Thymus (tissue), 11 donors: ENCODE measurements around the gene ACOT13. TPM values are rescaled to one million over a fixed set of nuclear protein-coding genes. Genes with fewer than 3 reads are reported as not detected.

Source experiments
- DNase-seq, 9 donors: peaks; one replicate each; pipeline ENCODE4 v3.0.0-alpha.2; 2013; ENCODE audit warnings: low spot score in 9 of 9, low read depth in 6 of 9, missing footprints in 1 of 9
- H3K27ac ChIP-seq, 2 donors: one replicate each; pipeline ENCODE4 v1.5.1; 2013; ENCODE audit warnings: control low read depth in 1 of 2, low read depth in 1 of 2, low read length in 1 of 2, mild to moderate bottlenecking in 1 of 2, moderate library complexity in 1 of 2
- H3K27me3 ChIP-seq, 2 donors: one replicate each; pipeline ENCODE4 v1.5.1; 2013; ENCODE audit warnings: low read length in 1 of 2; ENCODE audit not compliant: control insufficient read depth in 2 of 2, insufficient read depth in 1 of 2
- H3K36me3 ChIP-seq, 2 donors: one replicate each; pipeline ENCODE4 v1.5.1; 2013; ENCODE audit warnings: low read length in 1 of 2, mild to moderate bottlenecking in 1 of 2, moderate library complexity in 1 of 2; ENCODE audit not compliant: control insufficient read depth in 2 of 2, insufficient read depth in 2 of 2
- H3K4me1 ChIP-seq, 2 donors: one replicate each; pipeline ENCODE4 v1.5.1; 2013; ENCODE audit warnings: low read length in 2 of 2; ENCODE audit not compliant: control insufficient read depth in 2 of 2, insufficient read depth in 2 of 2
- H3K4me3 ChIP-seq, 2 donors: one replicate each; pipeline ENCODE4 v1.5.1; 2013; ENCODE audit warnings: low read length in 2 of 2, control low read depth in 1 of 2, mild to moderate bottlenecking in 1 of 2
- H3K9me3 ChIP-seq, 2 donors: one replicate each; pipeline ENCODE4 v1.5.1; 2013; ENCODE audit warnings: low read length in 1 of 2, mild to moderate bottlenecking in 1 of 2; ENCODE audit not compliant: control insufficient read depth in 2 of 2, insufficient read depth in 1 of 2
- WGBS: extraction: QIAGEN DNeasy Blood & Tissue Kit; methylation state at CpG from one replicate; pipeline ENCODE4 v1.1.7; 2013; 5-methylcytosine and 5-hydroxymethylcytosine counted together
- polyA plus RNA-seq: library from polyadenylated mRNA; stranded (reverse); fragments of 200-250 nt; gene quantifications from one replicate; pipeline ENCODE4 v1.2.3, GENCODE V29; 2013
- total RNA-seq: library from RNA; stranded (reverse); fragments of 120-200 nt; gene quantifications from one replicate; pipeline ENCODE4 v1.2.4, GENCODE V29; 2013
- donor health status: healthy.

ACOT13 gene
- total and polyA plus RNA-seq, 2 donors, result 24.6 to 29.4 TPM

DNA sequence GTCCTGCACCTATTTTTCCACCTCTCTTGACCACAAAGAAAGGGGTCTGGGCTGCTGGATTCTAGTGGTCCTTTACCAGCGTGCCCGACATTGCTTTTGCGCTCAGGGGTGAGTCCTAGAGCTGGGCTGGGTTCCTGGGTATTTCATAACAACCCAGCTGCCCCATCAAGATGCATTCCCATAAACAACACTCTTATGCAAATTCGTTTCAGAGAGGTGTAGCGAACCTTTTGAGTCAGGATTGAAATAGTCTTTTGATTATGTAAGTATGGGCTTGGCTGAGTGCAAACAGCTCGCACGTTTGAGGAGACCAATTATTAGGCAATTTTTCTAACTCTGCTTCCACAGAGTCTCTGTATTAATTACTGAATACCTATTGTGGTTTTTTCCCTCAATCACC, 13.7 kb downstream of the ACOT13 start:
- Histone ChIP-seq H3K4me1 (no peaks in the 10 kb centered on the region), H3K36me3 (no peaks in the 10 kb centered on the region), H3K27ac (no peak overlapping the region), H3K27me3 (no peaks in the 10 kb centered on the region), H3K4me3 (no peak overlapping the region), H3K9me3 (no peaks in the 10 kb centered on the region)
- DNase-seq, result no peak
- WGBS, result 98% methylated on average over 7 of the region's 7 CpGs

DNA sequence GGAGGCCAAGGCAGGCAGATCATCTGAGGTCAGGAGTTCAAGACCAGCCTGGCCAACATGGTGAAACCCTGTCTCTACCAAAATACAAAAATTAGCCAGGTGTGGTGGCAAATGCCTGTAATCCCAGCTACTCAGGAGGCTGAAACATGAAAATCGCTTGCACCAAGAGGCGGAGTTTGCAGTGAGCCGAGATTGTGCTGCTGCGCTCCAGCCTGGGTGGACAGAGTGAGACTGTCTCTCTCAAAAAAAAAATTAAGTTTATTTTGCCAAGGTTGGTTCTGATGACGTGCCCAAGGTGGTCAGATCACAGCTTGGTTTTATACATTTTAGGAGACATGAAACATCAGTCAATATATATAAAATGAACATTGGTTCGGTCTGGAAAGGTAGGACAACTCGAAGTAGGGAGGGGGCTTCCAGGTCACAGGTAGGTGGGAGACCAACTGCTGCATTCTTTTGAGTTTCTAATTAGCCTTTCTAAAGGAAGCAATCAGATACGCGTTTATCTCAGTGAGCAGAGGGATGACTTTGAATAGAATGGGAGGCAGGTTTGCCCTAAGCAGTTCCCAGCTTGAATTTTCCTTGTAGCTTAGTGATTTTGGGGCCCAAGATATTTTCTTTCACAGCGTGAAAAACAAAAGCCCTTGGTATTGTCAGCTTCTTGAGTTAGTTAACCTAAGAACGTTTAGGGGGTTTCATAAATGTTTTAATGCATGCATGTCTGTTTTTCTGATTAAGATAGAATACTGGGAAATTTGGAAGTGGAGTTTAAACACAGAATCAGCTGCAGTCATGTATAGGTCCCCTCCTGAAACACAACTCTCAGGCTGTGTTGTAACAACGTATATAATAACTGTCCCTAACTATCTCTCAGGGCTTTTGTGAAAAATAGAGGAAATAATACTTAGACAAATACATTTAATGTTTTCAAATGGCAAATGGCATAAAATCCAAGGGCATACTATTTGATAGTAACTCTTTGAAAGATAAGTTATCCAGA, 16.7 kb downstream of the ACOT13 start:
- Histone ChIP-seq H3K4me3 (no peak overlapping the region), H3K27me3 (no peaks in the 10 kb centered on the region), H3K36me3 (no peaks in the 10 kb centered on the region), H3K9me3 (no peaks in the 10 kb centered on the region), H3K27ac (no peak overlapping the region), H3K4me1 (no peaks in the 10 kb centered on the region)
- no peak for DNase-seq
- WGBS, result 92% methylated on average over 12 of the region's 12 CpGs

DNA sequence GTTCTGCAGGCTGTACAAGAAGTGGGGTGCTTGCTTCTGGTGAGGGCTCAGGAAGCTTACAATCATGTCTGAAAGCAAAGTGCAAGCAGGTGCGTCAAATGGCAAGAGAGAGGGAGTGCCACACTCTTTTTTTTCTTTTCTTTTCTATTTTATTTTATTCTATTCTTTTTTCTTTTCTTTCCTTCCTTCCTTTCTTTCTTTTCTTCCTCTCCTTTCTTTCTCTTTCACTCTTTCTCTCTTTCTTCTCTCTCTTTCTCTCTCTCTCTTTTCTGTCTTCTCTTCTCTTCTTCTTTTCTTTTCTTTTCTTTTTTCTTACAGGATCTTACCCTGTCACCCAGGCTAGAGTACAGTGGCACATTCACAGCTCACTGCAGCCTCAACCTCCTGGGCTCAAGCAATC, 19.5 kb downstream of the ACOT13 start:
- no peaks in the 10 kb centered on the region for H3K36me3 ChIP-seq
- peaks cover 0 to 5% of the 10 kb centered on the region in 2 donors for H3K4me1 ChIP-seq
- WGBS, result 97% methylated on average over 1 of the region's 1 CpG
- H3K27ac ChIP-seq, result no peak overlapping the region
- no peaks in the 10 kb centered on the region for H3K27me3 ChIP-seq
- H3K4me3 ChIP-seq, result no peak overlapping the region
- H3K9me3 ChIP-seq, result no peaks in the 10 kb centered on the region
- DNase-seq, result no peak

DNA sequence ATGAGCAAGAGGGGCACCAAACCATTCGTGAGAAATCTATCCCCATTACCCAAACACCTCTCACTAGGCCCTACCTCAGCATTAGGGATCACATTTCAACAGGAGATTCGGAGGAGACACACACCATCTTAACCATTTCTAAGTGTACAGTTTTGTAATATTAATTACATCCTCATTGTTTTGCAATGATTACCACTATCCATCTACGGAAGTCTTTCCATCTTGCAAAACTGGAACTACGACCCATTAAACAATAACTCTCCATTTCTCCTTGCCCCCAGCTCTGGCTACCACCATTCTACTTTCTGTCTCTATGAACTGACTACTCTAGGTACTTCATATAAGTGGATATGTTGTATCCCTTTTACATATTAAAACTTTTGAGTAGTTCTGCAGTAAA, 20.1 kb downstream of the ACOT13 start:
- no peak overlapping the region for H3K27ac ChIP-seq
- no peaks in the 10 kb centered on the region for H3K36me3 ChIP-seq
- H3K9me3 ChIP-seq, result no peaks in the 10 kb centered on the region
- WGBS, result 97% methylated on average over 4 of the region's 4 CpGs
- no peaks in the 10 kb centered on the region for H3K27me3 ChIP-seq
- H3K4me1 ChIP-seq, result peaks cover 0 to 5% of the 10 kb centered on the region in 2 donors
- H3K4me3 ChIP-seq, result no peak overlapping the region
- DNase-seq, result no peak

DNA sequence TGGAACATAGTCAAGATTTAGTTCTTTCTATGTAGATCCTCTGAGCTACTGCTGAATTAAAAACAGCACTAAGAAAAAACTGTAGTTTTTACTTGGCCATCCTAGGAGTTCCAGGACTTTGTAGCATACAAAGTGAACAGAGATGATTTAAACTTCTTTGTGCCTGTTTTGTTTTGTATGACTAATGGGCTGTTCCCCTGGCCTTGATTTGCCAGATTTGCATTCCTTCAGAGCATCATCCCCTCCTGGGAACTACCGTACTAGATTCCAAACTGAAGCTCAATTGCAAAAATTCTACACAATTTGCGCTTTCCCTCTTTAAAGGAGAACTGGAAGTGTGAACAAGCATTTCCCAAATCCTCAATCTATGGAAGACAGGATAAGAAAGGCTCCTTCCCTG, 23.1 kb downstream of the ACOT13 start:
- no peak for DNase-seq
- Histone ChIP-seq H3K4me3 (no peak overlapping the region), H3K27ac (no peak overlapping the region), H3K9me3 (no peaks in the 10 kb centered on the region), H3K36me3 (no peaks in the 10 kb centered on the region), H3K4me1 (peaks cover 6 to 12% of the 10 kb centered on the region in 2 donors), H3K27me3 (no peaks in the 10 kb centered on the region)
- WGBS, result over 99% methylated on average over 2 of the region's 2 CpGs

DNA sequence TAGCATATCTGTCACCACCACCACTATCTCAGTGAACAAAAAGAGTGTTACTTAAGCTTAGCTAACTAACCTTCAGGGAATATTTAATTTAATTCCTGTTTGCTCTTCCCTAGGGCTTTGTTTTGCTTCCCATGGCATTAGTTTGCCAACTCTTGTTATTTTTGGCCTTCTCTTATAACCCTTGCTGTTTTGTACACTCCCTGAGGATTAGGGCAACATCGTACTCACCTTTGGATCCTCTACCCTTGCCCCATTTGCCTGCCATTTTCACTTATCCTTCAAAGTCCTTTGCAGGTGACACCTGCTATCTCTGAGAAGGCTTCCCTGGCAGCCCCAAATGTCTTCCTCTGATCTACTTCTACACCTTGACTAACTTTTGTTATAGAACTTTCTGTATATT, 23.7 kb downstream of the ACOT13 start:
- no peaks in the 10 kb centered on the region for H3K9me3 ChIP-seq
- no peak overlapping the region for H3K4me3 ChIP-seq
- 78% methylated on average over 1 of the region's 1 CpG for WGBS
- H3K4me1 ChIP-seq, result peaks cover 6 to 12% of the 10 kb centered on the region in 2 donors
- H3K36me3 ChIP-seq, result no peaks in the 10 kb centered on the region
- DNase-seq, result peak in 5 of 9 donors; percentile 24 to 60 (median 41)
- H3K27me3 ChIP-seq, result no peaks in the 10 kb centered on the region
- H3K27ac ChIP-seq, result no peak overlapping the region

DNA sequence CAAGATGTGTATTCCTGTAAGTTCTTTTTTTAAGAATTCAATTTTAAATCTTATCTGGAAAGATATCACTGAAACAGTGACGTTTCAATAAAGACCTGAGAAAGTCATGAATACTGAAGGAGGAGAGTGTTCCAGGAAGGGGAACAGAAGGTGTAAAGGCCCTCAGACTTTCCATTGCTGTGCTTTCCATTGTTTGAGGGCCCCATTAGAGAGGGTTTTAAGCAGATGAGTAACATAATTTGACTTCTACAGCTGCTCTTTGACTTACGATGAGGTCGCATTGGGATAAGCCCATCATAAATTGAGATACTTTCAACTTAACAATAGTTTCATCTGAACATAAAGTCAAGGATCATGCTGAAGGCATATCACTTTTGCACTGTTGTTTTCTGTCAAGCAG, 24.7 kb downstream of the ACOT13 start:
- Histone ChIP-seq H3K9me3 (no peaks in the 10 kb centered on the region), H3K36me3 (no peaks in the 10 kb centered on the region), H3K27ac (no peak overlapping the region), H3K4me3 (no peak overlapping the region), H3K27me3 (no peaks in the 10 kb centered on the region), H3K4me1 (peaks cover 6 to 12% of the 10 kb centered on the region in 2 donors)
- DNase-seq, result no peak
- WGBS, result 95% methylated on average over 3 of the region's 3 CpGs

DNA sequence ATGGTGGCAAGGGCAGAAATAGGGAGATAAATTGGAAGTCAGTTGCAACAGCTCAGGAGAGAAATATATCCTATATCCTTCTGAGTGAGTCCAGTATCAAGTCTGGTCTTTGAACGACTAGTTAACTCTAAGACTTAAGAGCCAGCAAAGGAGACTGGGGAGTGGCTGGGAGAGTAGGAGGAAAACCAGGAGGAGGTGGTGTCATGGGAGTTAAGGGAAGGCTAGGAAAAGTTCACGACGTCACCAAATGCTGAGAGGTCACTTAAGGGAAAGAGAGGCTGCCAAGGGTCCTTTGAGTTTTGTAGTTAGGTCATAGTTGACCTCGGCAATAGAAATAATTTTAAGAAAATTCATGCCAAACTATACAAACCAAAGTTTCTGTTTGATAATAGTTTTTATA, 25.1 kb downstream of the ACOT13 start:
- H3K4me3 ChIP-seq, result no peak overlapping the region
- peaks cover 6 to 12% of the 10 kb centered on the region in 2 donors for H3K4me1 ChIP-seq
- no peak for DNase-seq
- no peaks in the 10 kb centered on the region for H3K9me3 ChIP-seq
- no peaks in the 10 kb centered on the region for H3K36me3 ChIP-seq
- no peaks in the 10 kb centered on the region for H3K27me3 ChIP-seq
- H3K27ac ChIP-seq, result no peak overlapping the region
- 94% methylated on average over 4 of the region's 4 CpGs for WGBS

DNA sequence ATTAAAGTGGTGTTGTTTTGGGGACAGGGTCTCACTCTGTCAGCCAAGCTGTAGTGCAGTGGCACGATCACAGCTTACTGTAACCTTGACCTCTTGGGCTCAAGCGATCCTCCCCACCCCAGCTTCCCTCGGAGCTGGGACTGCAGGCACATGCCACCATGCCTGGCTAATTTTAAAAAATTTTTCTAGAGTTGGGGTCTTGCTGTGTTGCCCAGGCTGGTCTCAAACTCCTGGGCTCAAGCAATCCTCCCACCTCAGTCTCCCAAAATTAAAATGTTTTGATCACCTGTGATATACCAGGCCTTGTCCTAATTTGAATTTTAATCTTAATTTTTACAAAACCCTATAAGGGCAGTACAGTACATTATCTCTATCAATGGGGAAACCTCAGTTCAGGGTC, 25.5 kb downstream of the ACOT13 start:
- Histone ChIP-seq H3K36me3 (no peaks in the 10 kb centered on the region), H3K27ac (peak overlapping the region; percentile 61 to 65), H3K4me3 (no peak overlapping the region), H3K9me3 (no peaks in the 10 kb centered on the region), H3K27me3 (no peaks in the 10 kb centered on the region), H3K4me1 (peaks cover 6 to 12% of the 10 kb centered on the region in 2 donors)
- WGBS, result 97% methylated on average over 3 of the region's 3 CpGs
- DNase-seq, result no peak
